IPS DF 4.7 (cell line): ENCODE data around the gene ARHGAP8.
"Not testable (repeated sequence)": the region's sequence is repeated elsewhere in the genome, so short reads cannot be mapped to it uniquely, and the experiment has no call there.

ENCODE experiments used
- DNase-seq: peaks from one replicate; pipeline ENCODE4 v3.0.0-alpha.2; 2013; ENCODE audit warnings: low spot score; ENCODE audit errors: extremely low read depth

Gene ARHGAP8

DNA sequence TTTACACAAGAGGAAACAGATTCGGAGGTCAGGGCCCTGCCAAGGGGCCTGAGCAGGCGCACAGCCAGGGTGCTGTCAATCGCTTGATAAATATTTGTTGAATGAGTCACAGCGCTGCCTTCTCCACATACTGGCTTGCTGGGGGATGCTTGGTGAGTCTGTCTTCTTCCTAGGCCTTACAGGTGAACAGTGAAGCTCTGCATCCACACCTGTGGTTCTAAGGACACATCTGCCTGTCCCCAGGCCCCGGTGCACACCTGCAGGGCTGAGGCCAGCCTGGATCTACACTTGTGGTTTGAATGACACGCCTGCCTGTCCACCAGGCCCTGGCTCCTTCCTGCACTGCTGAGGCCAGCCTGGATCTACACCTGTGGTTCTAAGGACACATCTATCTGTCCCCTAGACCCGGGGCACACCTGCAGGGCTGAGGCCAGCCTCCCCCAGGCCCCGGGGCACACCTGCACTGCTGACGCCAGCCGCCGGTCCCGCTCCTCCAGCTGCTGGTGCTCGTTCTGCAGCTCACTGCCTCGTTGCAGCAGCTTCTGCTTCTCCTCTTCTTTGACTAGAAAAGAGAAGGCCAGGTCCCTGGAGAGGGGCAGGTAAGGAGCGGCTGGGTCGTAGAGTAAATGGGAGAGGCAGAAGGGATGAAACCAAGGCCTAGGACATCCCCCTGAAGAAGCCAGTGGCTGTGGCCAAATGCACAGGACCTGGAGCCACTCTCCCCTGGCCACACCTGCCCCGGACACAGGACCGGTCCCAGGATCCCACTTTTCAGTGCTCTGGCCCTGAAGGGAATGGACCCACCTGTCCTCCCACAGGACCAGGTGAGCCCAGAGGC is 132.8 kb downstream of the ARHGAP8 start:
- no peak for DNase-seq

DNA sequence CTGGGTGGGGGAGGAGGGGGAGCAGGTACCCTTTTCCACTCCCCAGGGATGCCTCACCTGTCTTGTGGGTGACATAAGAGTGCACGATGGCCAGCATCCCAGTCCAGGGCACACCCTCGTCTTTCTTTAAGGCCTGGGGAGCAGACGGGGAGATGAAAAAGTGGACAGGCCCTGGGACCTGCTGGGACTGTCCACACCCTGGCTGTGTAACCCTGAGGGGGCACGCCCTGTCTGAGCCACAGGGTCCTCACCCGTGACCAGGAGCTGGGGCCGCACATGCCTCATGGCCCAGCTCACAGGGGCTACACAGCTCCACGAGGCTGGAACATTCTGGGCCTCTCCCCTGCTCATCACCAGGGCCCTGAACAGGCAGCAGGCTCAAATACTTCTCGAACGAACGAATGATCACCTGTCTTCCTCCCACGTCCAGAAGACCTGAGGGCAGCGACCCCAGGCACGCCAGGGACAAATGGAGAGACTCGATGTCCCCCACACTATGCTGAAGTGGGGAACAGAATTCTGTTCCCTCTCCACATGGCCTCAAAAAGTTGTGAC is 133.5 kb downstream of the ARHGAP8 start:
- no peak for DNase-seq

DNA sequence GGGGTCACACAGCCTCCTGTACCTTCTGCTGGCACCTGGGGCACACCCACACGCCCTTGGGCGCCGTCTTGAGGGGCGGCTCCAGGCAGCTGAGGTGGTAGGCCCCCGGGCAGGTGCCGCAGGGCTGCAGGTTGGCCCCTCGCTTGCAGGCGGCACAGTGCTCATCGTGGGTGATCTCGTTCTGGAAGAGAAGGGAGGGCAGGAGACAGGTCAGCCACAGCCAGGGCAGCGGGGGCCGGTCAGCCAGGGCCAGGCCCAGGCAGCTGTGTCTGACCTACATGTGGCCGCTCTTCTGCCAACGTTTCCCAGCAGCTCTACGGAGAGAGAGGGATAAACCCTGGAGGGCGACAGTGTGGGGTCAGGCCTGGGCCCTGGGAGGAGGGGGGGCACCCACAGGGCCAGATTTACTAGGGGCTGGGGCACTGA is 135.6 kb downstream of the ARHGAP8 start:
- DNase-seq: no peak

DNA sequence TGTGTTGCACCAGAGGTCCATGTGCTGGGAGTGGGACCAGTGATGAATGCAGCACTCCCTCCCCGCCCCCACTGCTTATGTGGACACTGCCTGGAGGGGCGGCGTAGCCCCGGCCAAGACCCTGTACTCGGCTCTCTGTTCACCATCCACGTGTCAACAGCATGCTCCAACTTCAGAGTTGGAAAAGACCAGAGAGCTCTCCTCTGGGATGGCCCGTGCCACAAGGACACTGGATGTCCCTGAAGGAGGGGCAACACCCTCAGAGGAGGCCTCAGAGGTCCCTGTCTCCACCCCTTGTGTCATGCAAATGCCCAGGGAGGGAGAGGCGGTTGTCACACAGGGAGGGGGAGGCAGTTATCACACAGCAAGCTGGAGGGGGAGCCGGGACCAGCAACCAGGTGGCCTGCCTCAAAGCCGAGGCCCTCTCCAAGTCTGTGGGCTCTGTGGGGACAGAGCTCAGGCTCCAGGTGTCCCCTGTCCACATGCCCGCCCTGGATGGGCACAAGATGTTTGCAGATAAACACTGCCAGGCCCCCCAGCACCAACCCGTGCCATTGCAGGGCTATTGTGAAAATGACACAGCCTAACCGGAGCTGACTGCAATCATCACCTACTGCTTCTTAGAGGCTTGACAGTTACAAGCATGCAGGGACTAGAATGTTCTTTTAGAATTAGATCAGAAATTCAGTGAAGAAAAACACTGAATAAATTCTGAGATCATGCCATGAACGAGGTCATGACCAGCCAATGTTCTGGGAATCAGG is 136.3 kb downstream of the ARHGAP8 start:
- no peak for DNase-seq

DNA sequence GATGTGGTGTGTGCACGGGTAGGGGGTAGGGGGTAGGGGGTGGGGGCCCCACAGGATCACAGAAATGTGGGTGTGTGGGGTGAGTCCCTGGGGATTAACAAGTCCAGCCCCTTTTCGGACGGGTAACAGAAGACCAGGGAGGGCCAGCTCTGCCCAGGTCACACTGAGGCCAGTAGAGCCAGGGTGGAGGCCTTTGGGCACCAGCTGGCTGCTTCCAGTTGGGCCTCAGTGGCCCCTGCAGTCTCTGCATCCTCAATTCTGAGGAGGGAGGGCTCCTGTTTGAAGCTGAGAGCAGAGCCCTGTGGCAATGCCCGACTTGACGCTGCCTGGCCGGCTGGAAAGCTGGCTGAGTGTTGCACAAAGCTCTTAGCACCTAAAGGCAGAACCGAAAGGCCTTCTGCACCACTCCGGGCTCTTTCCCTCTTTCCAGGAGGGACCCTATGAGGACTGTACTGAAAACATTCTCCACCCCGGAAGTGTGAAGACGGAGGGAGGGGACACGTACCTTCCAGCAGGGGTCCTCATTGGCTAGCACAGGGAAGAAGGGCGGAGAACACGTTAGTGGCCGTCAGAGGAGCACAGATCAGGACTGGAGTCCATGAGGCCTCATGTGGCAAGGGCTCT is 137.0 kb downstream of the ARHGAP8 start:
- DNase-seq: no peak

DNA sequence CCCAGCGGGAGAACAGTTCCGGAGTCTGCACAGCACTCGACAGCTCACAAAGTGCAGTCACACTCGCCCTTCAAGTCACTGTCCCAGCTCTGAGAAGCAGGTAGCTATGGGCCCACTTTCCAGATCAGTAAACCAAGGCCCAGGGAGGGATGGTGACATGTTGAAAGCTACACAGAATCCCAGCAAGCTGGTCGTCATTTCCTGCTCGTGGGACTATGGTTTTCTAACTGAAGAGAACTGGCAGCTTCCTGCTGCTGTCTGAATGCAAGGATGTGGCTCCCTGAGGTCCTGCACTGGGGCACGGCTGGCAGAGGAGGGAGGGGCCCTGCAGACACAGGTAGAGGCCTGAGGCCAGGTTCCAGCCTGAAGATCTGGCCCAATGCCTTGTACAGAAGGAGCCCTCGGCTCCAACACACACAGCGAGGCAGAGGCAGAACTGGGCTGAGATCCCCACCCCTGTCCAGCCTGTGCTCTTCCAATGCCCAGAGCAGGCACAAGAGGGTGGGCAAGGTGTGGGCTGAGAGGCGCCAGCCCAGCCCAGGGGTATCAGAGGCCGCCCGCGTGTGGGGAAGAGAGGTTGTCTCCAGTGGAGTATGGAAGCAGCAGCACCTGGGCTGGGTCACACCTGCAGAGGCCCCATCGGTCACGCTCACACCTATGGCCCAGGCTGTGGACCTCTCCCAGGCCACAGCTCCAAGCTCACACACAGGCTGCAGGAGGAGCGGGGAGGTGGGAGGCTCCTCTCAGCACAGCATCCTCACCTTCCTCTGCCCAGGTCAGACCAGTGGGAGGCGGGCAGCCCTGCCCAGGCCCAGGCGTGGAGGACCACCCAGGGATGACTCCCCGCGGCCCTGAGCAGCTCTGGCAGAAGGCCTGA is 138.3 kb downstream of the ARHGAP8 start:
- no peak for DNase-seq

DNA sequence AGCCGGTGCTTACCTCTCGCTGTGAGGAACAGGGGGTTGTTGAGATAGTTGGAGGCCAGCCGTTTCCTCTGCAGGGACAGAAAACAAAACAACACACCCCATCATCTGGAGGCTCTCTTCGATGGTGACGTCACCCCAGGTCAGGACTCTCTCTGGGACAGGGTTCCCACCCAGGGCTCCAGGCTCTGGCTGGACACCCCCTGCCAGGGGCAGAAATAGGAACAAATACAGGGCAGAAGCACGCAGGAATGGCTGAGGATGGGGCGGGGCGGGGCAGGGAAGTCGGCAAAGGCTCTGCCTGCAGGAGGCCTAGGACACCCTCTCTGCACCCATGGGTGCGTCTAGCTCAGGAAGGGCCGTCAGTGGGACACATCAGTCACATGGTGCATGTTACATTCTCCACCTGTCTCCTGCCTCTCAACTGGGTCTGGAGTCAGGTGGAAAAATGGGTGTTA is 138.9 kb downstream of the ARHGAP8 start:
- no peak for DNase-seq

DNA sequence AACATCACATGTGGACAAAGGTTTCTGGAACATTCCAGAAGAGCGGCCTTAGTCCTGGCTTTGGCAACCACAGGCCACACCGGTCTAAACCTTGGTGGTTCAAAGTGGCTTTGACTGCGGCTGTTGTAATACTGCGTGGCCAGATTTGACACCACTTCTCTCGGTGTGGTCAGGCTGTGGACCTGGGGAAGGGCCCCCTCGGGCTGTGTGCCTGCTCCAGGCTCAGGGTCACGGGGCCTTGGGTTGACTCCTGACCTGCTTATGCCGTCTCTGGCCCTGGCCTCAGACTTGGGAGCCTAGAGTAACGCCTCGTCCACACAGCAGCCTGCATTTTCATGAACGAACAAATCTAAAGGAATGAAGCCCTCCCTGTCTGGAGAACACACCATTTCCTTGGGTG is 139.4 kb downstream of the ARHGAP8 start:
- DNase-seq: no peak

DNA sequence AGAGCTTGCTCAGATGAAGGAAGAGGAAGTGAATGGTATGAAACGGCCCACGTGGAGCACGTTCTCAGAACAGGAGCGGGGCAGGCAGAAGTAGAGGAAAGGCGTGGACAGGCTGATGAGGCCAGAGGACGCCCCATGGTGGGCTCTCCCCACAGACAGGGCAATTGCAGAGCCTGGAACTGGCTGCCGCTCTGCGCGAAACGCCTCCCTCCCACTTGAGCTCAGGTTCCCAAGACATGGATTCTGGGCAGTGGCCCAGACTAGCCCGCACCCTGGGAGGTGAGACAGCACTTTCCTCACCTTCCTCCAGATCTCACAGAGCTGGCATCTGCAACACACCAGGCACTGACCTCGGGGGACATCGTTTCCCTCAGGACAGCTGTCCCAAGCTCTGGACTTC is 139.9 kb downstream of the ARHGAP8 start:
- no peak for DNase-seq

DNA sequence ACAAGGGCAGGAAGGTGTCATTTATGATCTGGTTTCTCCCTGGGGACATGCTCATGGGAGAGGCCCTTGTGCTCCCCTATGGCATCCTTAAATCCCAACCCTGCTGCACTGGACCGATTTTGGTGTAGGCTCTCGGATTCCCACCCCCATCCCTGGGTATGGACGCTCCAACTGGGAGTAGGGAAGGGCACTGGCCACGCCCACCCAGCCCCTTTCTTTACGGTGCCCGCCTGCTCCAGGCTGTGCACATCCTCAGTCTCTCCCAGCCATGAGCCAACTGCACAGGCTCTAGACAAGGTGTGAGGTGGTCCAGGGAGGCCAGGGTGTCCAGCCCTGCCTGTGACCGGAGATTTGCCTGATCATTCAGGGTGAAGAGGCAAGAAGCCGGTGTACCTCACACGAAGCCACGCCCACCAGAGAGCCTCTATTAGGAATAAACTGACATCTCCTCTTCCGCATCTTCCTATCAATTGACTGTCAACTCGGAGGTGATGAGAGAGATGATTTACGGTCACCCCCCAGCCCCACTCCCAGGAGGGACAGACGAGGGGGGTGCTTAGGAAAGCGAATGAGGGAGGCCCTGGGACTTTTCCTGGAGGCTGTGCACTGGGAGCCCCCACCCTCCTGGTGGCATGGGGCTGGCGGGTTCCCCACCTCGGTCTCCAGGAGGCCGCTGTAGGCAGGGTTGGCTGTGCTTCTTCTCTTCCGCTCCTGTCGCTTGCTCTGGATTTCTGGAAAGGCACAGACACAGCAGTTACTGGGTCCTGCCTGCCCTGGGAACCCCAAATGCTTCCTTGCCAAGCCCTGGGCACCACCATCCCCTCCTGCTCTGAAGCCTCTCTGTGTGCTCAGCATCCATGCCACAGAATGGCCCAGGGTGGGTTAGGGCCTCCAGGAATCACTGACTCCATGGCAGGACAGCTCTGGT is 140.7 kb downstream of the ARHGAP8 start:
- DNase-seq: no peak

DNA sequence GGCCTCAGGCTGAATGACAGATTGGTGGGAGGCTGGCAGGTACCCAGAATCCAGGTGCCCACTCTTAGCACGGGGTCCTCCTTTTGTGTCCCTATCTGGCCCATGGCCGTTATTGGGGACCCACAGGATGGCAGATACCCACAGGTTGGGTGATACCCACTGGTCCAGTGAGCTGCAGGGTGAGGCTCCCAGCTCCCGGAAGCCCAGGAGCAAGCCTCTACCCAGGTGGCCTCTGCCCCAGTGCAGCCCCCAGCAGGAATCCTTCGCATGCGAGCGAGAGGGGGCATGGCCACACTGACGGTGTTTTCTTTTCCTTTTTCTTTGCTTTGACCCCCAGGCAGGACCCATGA is 141.3 kb downstream of the ARHGAP8 start:
- DNase-seq: no peak

DNA sequence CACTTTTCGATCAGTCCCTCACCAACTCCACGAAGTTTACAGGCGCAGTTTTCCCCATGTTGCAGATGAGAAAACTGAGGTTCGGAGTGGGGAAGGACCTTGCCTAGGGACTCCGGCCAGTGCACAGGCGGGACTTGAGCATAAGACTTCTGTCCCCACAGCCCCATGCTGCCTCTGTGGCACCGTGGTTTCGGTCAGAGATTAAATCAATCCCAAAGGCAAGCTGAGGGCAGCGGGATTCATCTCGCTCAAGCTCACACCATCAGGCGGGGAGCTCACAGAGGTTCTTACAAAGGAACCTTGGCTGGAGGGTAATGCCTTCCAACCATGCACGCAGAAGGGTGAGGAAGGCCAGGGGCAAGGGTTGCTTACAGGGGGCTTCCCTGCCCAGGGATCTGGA is 141.9 kb downstream of the ARHGAP8 start:
- DNase-seq: no peak

DNA sequence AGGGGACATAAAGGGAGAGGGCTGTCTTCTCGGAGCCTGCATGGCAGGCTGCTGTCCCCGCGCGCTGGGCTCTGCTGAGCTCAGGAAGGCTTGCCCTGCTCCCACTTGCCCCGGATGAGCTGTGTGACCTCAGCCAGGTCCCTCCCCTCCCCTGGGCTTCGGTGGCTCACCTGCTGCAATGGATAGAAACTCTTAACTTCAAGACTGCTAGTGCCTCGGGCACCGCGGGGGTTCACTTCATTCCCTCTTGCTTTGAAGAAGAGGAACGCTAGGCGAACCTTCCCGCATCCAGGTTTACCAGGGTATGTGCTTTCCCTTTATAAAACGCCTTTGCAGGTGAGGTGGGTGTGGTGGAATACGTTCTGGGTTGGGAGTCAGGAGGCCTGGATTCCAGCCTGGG is 142.4 kb downstream of the ARHGAP8 start:
- DNase-seq: no peak

DNA sequence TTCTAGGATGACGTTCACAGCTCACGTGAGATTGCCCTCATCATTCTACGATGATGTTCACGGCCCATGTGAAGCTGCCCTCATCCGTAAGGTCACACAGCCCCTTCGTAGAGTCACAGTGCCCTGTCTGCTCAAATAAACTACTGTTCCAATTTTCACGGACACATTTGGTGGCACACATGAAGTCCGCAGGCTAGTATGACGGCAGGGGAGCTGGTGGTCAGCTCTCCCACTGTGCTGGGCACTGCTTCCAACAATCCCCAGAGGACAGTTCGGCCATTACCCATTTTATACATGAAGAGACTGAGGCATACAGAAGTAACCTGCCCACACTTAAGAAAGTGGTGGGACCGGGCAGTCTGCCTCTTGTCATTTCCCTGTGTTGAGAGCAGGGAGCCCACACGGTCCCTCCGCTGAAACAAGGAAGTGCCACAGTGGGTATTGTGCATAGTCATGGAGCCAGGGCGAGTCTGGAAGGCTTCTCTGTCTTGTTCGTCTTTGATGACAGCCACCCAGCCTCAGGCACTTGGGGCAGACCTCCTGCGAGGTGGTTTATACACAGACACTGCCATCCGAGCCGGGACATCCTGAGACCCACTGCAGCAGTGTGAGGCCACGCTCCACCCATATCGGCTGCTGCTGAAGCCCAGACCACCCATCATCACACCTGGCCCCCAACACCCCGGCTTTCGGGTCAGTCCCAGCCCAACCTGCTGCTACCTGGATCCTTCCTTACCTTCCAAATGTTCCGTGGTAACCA is 143.1 kb downstream of the ARHGAP8 start:
- no peak for DNase-seq

DNA sequence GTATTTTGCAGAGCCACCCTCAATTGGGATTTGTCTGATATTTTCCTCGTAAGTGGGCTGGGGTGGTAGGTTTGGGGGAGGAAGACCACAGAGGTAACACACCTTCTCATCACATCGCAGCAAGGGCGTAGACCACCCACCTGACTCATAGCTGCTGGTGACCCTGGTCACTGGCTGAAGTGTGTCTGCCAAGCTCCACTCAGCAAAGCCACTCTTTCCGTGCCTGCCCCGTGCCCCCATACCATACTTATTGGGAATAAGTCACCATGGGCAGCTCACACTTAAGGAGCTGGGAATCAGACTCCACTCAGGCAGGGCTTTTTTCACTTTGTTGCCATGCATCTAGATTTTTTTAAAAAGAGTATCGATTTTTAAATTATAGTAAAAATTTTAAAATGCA is 145.9 kb downstream of the ARHGAP8 start:
- DNase-seq: no peak

DNA sequence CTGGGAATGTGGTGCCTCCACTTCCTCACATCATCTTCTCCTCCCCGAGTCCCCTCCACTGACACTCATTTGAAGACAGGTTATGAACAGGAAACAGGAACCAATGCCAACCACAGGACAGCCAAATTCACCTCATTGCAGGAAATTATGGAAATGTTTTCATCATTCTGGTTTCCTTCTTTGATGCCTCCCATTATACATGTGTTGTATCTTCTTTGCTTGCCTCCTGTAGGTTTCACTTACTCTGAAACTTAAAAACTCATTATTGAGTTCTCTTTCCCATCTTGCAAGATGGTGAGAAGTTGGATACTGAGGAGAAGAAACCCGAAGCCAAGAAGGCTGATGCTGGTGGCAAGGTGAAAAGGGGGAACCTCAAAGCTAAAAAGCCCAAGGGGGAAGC is 148.9 kb downstream of the ARHGAP8 start:
- no peak for DNase-seq

DNA sequence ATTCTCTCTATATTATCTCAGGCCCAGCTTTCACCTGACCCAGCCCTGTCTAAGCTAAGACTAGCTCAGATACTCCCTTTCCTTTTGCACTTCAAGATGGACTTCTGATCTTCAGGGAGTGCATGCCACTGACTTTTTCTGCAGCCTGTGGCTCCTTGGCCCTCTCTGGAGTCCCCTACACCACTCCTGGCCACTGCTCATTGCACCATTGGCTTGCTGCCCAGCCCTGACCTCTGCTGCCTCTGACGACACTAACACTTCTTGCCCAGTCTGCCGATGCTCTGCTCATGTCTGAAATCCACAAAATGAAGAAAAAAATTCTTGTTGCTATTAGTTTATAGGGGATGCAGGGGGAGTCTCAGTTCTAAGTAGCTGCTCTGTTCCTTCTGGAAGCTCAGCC is 150.8 kb downstream of the ARHGAP8 start:
- DNase-seq: not testable (repeated sequence)

DNA sequence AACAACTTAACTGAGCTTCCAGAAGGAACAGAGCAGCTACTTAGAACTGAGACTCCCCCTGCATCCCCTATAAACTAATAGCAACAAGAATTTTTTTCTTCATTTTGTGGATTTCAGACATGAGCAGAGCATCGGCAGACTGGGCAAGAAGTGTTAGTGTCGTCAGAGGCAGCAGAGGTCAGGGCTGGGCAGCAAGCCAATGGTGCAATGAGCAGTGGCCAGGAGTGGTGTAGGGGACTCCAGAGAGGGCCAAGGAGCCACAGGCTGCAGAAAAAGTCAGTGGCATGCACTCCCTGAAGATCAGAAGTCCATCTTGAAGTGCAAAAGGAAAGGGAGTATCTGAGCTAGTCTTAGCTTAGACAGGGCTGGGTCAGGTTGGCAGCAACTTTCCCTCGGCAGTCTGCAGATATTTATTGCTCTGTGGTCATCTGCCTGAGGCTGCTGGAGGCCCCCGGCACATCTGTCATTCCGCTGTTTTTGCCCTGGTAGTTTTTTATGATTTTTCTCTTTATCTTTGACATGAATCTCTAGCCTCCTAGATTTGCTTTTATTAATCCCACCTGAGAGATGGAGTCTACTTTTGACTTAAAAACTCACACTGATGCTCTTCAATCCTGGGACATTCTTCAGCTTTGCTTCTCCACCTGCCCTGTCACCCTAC is 152.2 kb downstream of the ARHGAP8 start:
- DNase-seq: not testable (repeated sequence)
